ENCODE results near the gene PIEZO2. TPM values are rescaled to one million over a fixed set of nuclear protein-coding genes. Genes with fewer than 3 reads are reported as not detected.

Gene PIEZO2
- total and polyA plus RNA-seq, 2 of the 8 experiments (the other 6 are each of a cell fraction or from before 2014, with no cell fraction given), result 4.7 to 16.5 TPM

GRCh38 chr18:10890022-10890421 lies 259.3 kb downstream of the PIEZO2 start:
- Histone ChIP-seq H3K56ac (replicated peaks; ENCODE audit: insufficient read length, low read depth, low read length) (no peak overlapping the region), H3K14ac (ENCODE audit: insufficient read length) (no peak overlapping the region), H2BK5ac (ENCODE audit: low read depth, low read length) (no peak overlapping the region), H3K4ac (replicated peaks; ENCODE audit: insufficient read length, low read depth, low read length) (no peak overlapping the region), H3K27ac (ENCODE audit: low read depth, low read length) (no peak overlapping the region), H4K20me1 (replicated peaks in 1 of 2; ENCODE audit: control insufficient read depth in 1 of 2, insufficient read depth in 2 of 2, low read length in 2 of 2) (no peaks in the 10 kb centered on the region), H3K9ac (replicated peaks in 1 of 4; ENCODE audit: extremely low read depth in 1 of 4, low read depth in 3 of 4, low read length in 3 of 4) (no peak overlapping the region), H2BK15ac (ENCODE audit: low read length) (no peak overlapping the region), H3K4me2 (ENCODE audit: insufficient read depth in 1 of 2, low read depth in 2 of 2, low read length in 2 of 2) (no peak overlapping the region), H2AFZ (ENCODE audit: low read length) (no peak overlapping the region), H3K23ac (ENCODE audit: insufficient read length) (no peak overlapping the region), H4K5ac (ENCODE audit: insufficient read length, low read depth, low read length) (no peak overlapping the region), H3K79me2 (ENCODE audit: control insufficient read depth in 1 of 2, insufficient read depth in 2 of 2, low read length in 2 of 2) (no peaks in the 10 kb centered on the region), H2AK5ac (ENCODE audit: low read depth, low read length) (no peak overlapping the region), H4K8ac (ENCODE audit: extremely low read depth, insufficient read depth, low read length) (no peak overlapping the region), H3K4me3 (ENCODE audit: extremely low read depth in 1 of 4, insufficient read depth in 2 of 4, low read depth in 3 of 4, low read length in 4 of 4) (no peak overlapping the region), H3K18ac (ENCODE audit: extremely low read depth, low read length) (no peak overlapping the region), H2BK120ac (replicated peaks; ENCODE audit: low read depth, low read length) (no peak overlapping the region), H2BK20ac (ENCODE audit: low read length) (no peak overlapping the region), H4K91ac (replicated peaks; ENCODE audit: insufficient read length, low read length) (no peak overlapping the region), H2BK12ac (ENCODE audit: low read depth, low read length) (no peak overlapping the region), H3K23me2 (ENCODE audit: low read depth, low read length) (no peaks in the 10 kb centered on the region), H3K4me1 (replicated peaks in 1 of 4; ENCODE audit: control insufficient read depth in 3 of 4, insufficient read depth in 4 of 4, low read length in 3 of 4) (no peaks in the 10 kb centered on the region), H3K9me3 (ENCODE audit: insufficient read depth in 2 of 2, low read depth in 1 of 2, low read length in 1 of 2) (no peaks in the 10 kb centered on the region), H3K36me3 (ENCODE audit: control insufficient read depth in 2 of 4, insufficient read depth in 4 of 4, low read length in 3 of 4) (no peaks in the 10 kb centered on the region), H3K79me1 (ENCODE audit: low read depth, low read length) (no peaks in the 10 kb centered on the region), H3K27me3 (replicated peaks in 1 of 4; ENCODE audit: control insufficient read depth in 3 of 4, extremely low read depth in 1 of 4, insufficient read depth in 3 of 4, low read length in 3 of 4) (no peaks in the 10 kb centered on the region)
- POLR2A ChIA-PET (ENCODE audit: partially characterized antibody), result no interaction called here
- DNase-seq (ENCODE audit: low read depth in 1 of 2, low spot score in 2 of 2), result no peak
- FAIRE-seq, result no peak
- CTCF ChIA-PET (ENCODE audit: partially characterized antibody), result no interaction called here
- 86% methylated on average over 1 of the region's 1 CpG; no CpG with 5 or more reads in 1 of the 2 experiments for WGBS, 2 experiments (ENCODE audit: extremely low coverage in 1 of 2, insufficient coverage in 1 of 2, insufficient read length in 1 of 2, insufficient replicate concordance in 2 of 2, low coverage in 1 of 2, low lambda C conversion rate in 2 of 2, missing lambda C conversion rate in 1 of 2)
- TF ChIP-seq ZNF274 (IDR thresholded peaks at IDR 0.05; ENCODE audit: borderline replicate concordance, extremely low read depth, low read length) (no peak), GABPA (IDR thresholded peaks at IDR 0.05; ENCODE audit: borderline replicate concordance, insufficient read depth, low read length) (no peak), CREB1 (IDR thresholded peaks at IDR 0.05) (no peak), RXRA (IDR thresholded peaks at IDR 0.05; ENCODE audit: insufficient read depth, low read depth, low read length) (no peak), TAF1 (IDR thresholded peaks at IDR 0.05; ENCODE audit: low read depth, low read length) (no peak), CEBPB (IDR thresholded peaks at IDR 0.05; ENCODE audit: low read depth, low read length) (no peak), KDM4A (IDR thresholded peaks at IDR 0.05; ENCODE audit: low read depth, low read length, severe bottlenecking) (no peak), CTBP2 (IDR thresholded peaks at IDR 0.05; ENCODE audit: borderline replicate concordance, insufficient read depth, insufficient read length, low read length) (no peak), SP4 (IDR thresholded peaks at IDR 0.05; ENCODE audit: low read length) (no peak), TBP (IDR thresholded peaks at IDR 0.05; ENCODE audit: low read depth, low read length) (no peak), MAX (IDR thresholded peaks at IDR 0.05) (no peak), POU5F1 (IDR thresholded peaks at IDR 0.05; ENCODE audit: low read depth, low read length) (no peak), NRF1 (IDR thresholded peaks at IDR 0.05; ENCODE audit: low read depth, low read length) (no peak), BACH1 (IDR thresholded peaks at IDR 0.05; ENCODE audit: low read length) (no peak), JUN (IDR thresholded peaks at IDR 0.05; ENCODE audit: low read depth, low read length) (no peak)
